ENCODE results near the gene MSS51. TPM values are rescaled to one million over a fixed set of nuclear protein-coding genes. Genes with fewer than 3 reads are reported as not detected.

MSS51 gene
- total RNA-seq, 1 experiment from 2014 or later, result 2.1 TPM

DNA sequence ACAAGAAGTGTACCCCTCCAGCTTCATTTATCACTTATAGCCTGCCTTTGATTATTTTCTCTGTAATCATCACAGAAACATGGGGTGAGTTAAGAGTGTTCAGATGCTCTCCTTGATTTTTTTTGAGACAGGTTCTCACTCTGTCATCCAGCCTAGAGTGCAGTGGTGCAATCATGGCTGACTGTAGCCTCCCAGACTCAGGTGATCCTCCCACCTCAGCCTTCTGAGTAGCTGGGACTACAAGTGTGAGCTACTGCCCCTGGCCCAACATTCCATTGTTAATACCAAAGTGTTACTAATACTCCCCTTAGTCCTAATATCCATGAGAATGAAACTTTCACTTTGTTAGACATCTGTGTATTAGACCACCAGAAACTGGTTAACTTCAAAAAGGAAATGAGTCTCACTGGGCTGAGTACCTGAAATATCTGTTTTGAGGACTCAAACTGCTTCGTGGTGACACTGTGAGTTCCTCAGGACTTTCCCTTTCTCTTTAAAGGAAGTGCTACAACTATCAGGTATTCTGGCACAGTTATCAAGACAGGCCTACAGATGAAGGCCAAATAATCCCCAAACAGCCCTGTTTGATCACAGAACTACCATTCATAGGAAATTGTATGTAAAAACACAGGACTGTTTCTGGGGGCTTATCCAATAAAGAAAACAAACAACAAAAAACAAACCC is 54.2 kb downstream of the MSS51 start:
- Mint-ChIP-seq H3K27ac (ENCODE audit: unreplicated experiment) (no peak overlapping the region), H3K4me3 (ENCODE audit: unreplicated experiment) (no peak overlapping the region), H3K36me3 (ENCODE audit: insufficient read depth, unreplicated experiment) (peaks cover 85% of the 10 kb centered on the region), H3K27me3 (ENCODE audit: insufficient read depth, unreplicated experiment) (no peaks in the 10 kb centered on the region), H3K9me3 (ENCODE audit: unreplicated experiment) (no peaks in the 10 kb centered on the region), H3K4me1 (ENCODE audit: low read depth, unreplicated experiment) (no peaks in the 10 kb centered on the region)
- H3K27me3 ChIP-seq (replicated peaks; ENCODE audit: control insufficient read depth, insufficient read depth, low read length), result no peaks in the 10 kb centered on the region
- H3K4me1 ChIP-seq, result no peaks in the 10 kb centered on the region
- ChIA-PET CTCF (no interaction called here), POLR2A (no interaction called here)
- no peak for DNase-seq
- intact Hi-C loops (cut with micrococcal nuclease; ENCODE audit: unreplicated experiment), result no loop called here
- H3K36me3 ChIP-seq (ENCODE audit: control insufficient read depth, insufficient read depth, low read length), result peaks cover 6% of the 10 kb centered on the region
- BruUV-seq (replicated peaks), result no TSS peak
- H3K9me3 ChIP-seq, result no peaks in the 10 kb centered on the region
- H3K4me3 ChIP-seq (ENCODE audit: low read depth, low read length), result no peak overlapping the region
- TF ChIP-seq, protein P1, sequence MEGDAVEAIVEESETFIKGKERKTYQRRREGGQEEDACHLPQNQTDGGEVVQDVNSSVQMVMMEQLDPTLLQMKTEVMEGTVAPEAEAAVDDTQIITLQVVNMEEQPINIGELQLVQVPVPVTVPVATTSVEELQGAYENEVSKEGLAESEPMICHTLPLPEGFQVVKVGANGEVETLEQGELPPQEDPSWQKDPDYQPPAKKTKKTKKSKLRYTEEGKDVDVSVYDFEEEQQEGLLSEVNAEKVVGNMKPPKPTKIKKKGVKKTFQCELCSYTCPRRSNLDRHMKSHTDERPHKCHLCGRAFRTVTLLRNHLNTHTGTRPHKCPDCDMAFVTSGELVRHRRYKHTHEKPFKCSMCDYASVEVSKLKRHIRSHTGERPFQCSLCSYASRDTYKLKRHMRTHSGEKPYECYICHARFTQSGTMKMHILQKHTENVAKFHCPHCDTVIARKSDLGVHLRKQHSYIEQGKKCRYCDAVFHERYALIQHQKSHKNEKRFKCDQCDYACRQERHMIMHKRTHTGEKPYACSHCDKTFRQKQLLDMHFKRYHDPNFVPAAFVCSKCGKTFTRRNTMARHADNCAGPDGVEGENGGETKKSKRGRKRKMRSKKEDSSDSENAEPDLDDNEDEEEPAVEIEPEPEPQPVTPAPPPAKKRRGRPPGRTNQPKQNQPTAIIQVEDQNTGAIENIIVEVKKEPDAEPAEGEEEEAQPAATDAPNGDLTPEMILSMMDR (IDR thresholded peaks at IDR 0.05; ENCODE audit: insufficient read depth in 1 of 2, low read depth in 1 of 2, low read length in 1 of 2, severe bottlenecking in 1 of 2, unreplicated experiment in 1 of 2), result no peak

DNA sequence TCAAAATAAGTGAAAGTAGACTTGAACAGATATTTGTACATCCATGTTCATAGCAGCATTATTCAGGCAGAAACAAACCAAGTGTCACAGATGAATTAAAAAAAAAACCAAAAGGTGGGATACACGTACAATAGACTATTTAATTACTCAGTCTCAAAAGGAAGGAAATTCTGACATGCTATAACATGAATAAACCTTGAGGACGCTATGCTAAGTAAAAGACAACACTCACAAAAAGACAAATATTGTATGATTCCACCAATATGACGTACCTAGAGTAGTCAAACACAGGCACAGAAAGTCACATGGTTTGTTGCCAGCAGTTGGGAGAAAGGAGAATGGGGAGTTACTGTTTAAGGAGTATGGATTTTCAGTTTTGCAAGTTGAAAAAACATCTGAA is 56.7 kb downstream of the MSS51 start:
- Mint-ChIP-seq H3K4me3 (ENCODE audit: unreplicated experiment) (no peak overlapping the region), H3K9me3 (ENCODE audit: unreplicated experiment) (no peaks in the 10 kb centered on the region), H3K36me3 (ENCODE audit: insufficient read depth, unreplicated experiment) (peaks cover 88% of the 10 kb centered on the region), H3K27me3 (ENCODE audit: insufficient read depth, unreplicated experiment) (no peaks in the 10 kb centered on the region), H3K27ac (ENCODE audit: unreplicated experiment) (peak overlapping the region; percentile 46), H3K4me1 (ENCODE audit: low read depth, unreplicated experiment) (no peaks in the 10 kb centered on the region)
- Histone ChIP-seq H3K27me3 (replicated peaks; ENCODE audit: control insufficient read depth, insufficient read depth, low read length) (no peaks in the 10 kb centered on the region), H3K4me3 (ENCODE audit: low read depth, low read length) (no peak overlapping the region), H3K4me1 (no peaks in the 10 kb centered on the region), H3K36me3 (ENCODE audit: control insufficient read depth, insufficient read depth, low read length) (peaks cover 4% of the 10 kb centered on the region), H3K9me3 (no peaks in the 10 kb centered on the region)
- no TSS peak for BruUV-seq (replicated peaks)
- no peak for DNase-seq
- intact Hi-C loops (cut with micrococcal nuclease; ENCODE audit: unreplicated experiment), result no loop called here
- ChIA-PET POLR2A (no interaction called here), CTCF (interaction anchor here (0.7 kb wide), 1 partner anchor 1723 kb away, joined by 5 read pairs; no protein-coding TSS in a partner anchor)
- TF ChIP-seq, protein P1 (IDR thresholded peaks at IDR 0.05; ENCODE audit: insufficient read depth in 1 of 2, low read depth in 1 of 2, low read length in 1 of 2, severe bottlenecking in 1 of 2, unreplicated experiment in 1 of 2), result no peak

Other genes starting within 250 kb of the MSS51 start
- gene DNAJC9, start 186.3 kb downstream of the MSS51 start, total RNA-seq (2022), result 64.4 and 65.2 TPM in 2 replicates
- 191 and 194 TPM in 2 replicates for gene MRPS16, start 180.9 kb downstream of the MSS51 start, total RNA-seq (2022)
- gene CFAP70, start 74.7 kb downstream of the MSS51 start, total RNA-seq (2022), result 0.26 and 0.39 TPM in 2 replicates
- gene ANXA7, start 19.5 kb downstream of the MSS51 start, total RNA-seq (2022), result 203 and 240 TPM in 2 replicates
- 41.5 and 44.5 TPM in 2 replicates for gene PPP3CB, start 62.5 kb upstream of the MSS51 start, total RNA-seq (2022)
- 43.5 and 45.8 TPM in 2 replicates for gene USP54, start 157.8 kb upstream of the MSS51 start, total RNA-seq (2022)
- 0.35 and 0.52 TPM in 2 replicates for gene MYOZ1, start 207.9 kb upstream of the MSS51 start, total RNA-seq (2022)
- gene SYNPO2L, start 222.5 kb upstream of the MSS51 start, total RNA-seq (2022), result 0.12 and 0.16 TPM in 2 replicates

Data from Caco-2 (cell line).